Endodermal cell (in vitro differentiated cells): ENCODE results near the gene FGF12. TPM values are rescaled to one million over a fixed set of nuclear protein-coding genes. Genes with fewer than 3 reads are reported as not detected.

Source experiments
- DNase-seq: peaks from one replicate; pipeline ENCODE4 v3.0.0-alpha.2; 2017
- H3K27ac ChIP-seq: 2 replicates; pipeline ENCODE4 v1.5.1; 2013; ENCODE audit warnings: mild to moderate bottlenecking, low read depth, low read length, moderate library complexity
- H3K27me3 ChIP-seq: 2 replicates; pipeline ENCODE4 v1.6.1; 2013; ENCODE audit warnings: mild to moderate bottlenecking, low read length, moderate library complexity; ENCODE audit not compliant: insufficient read depth, control insufficient read depth, poor library complexity, severe bottlenecking
- H3K36me3 ChIP-seq: 2 replicates; pipeline ENCODE4 v1.7.0; 2013; ENCODE audit warnings: mild to moderate bottlenecking, low read length, moderate library complexity; ENCODE audit not compliant: control insufficient read depth, insufficient read depth
- H3K4me1 ChIP-seq: one replicate; pipeline ENCODE4 v1.7.0; 2013; ENCODE audit warnings: low read length; ENCODE audit not compliant: control insufficient read depth, insufficient read depth
- H3K4me3 ChIP-seq: 2 replicates; pipeline ENCODE4 v1.5.1; 2013; ENCODE audit warnings: mild to moderate bottlenecking, low read length, moderate library complexity
- H3K9ac ChIP-seq: 2 replicates; pipeline ENCODE4 v1.6.1; 2013; ENCODE audit warnings: mild to moderate bottlenecking, low read length, moderate library complexity; ENCODE audit not compliant: poor library complexity, severe bottlenecking; ENCODE audit errors: extremely low read depth
- H3K9me3 ChIP-seq: 2 replicates; pipeline ENCODE4 v1.6.1; 2013; ENCODE audit warnings: mild to moderate bottlenecking, low read length, moderate library complexity; ENCODE audit not compliant: control insufficient read depth
- H3K27ac Mint-ChIP-seq: 2 replicates; pipeline ENCODE4 v1.8.0; 2020; ENCODE audit warnings: mixed read lengths
- H3K27me3 Mint-ChIP-seq: 2 replicates; pipeline ENCODE4 v1.8.0; 2021; ENCODE audit warnings: mild to moderate bottlenecking, mixed read lengths; ENCODE audit not compliant: insufficient read depth
- H3K36me3 Mint-ChIP-seq: 2 replicates; pipeline ENCODE4 v1.8.0; 2020; ENCODE audit warnings: low read depth, mixed read lengths
- H3K4me1 Mint-ChIP-seq: 2 replicates; pipeline ENCODE4 v1.8.0; 2020; ENCODE audit warnings: mixed read lengths
- H3K4me3 Mint-ChIP-seq: 2 replicates; pipeline ENCODE4 v1.8.0; 2020; ENCODE audit warnings: mild to moderate bottlenecking, moderate library complexity, mixed read lengths
- H3K9me3 Mint-ChIP-seq: 2 replicates; pipeline ENCODE4 v1.8.0; 2020; ENCODE audit warnings: mild to moderate bottlenecking, mixed read lengths
- CTCF ChIP-seq: fragments of 200-600 bp; sonication (generic); conservative IDR thresholded peaks from 2 replicates; pipeline ENCODE4 v1.5.0; 2021; ENCODE audit warnings: antibody characterized with exemption, mild to moderate bottlenecking
- WGBS, 2 experiments: methylation state at CpG; one replicate each; pipeline versions ENCODE4 v1.1.5 to v1.1.7; 2013; ENCODE audit warnings: missing lambda C conversion rate in 2 of 2, mixed read lengths in 1 of 2; ENCODE audit not compliant: insufficient coverage in 1 of 2, insufficient read length in 1 of 2; 5-methylcytosine and 5-hydroxymethylcytosine counted together
- total RNA-seq, 2 donors: library from RNA; stranded (reverse); fragmentation: NEBNext Ultra II Directional in 1 of 2; extraction: Animal tissue kit (Norgen Biotek cat#: 25700) in 1 of 2; gene quantifications; 2 replicates in 1 of 2; 3 replicates in 1 of 2; pipeline ENCODE4 v1.2.1, GENCODE V29; 2021

FGF12 gene
- total RNA-seq, 2 donors from 2014 or later, result 22.9 to 25.2 TPM

- Mint-ChIP-seq H3K36me3 (no peaks in the 10 kb centered on the region), H3K27ac (peak overlapping the region; percentile 35), H3K4me1 (no peaks in the 10 kb centered on the region), H3K27me3 (no peaks in the 10 kb centered on the region), H3K9me3 (no peaks in the 10 kb centered on the region), H3K4me3 (no peak overlapping the region)
- no peak overlapping the region for H3K27ac ChIP-seq
- H3K36me3 ChIP-seq, result no peaks in the 10 kb centered on the region
- H3K9me3 ChIP-seq, result no peaks in the 10 kb centered on the region
- no peak overlapping the region for H3K4me3 ChIP-seq
- H3K4me1 ChIP-seq, result no peaks in the 10 kb centered on the region
- 92 to 94% methylated on average over 5 to 6 of the region's 6 CpGs for WGBS, 2 experiments
- no peak overlapping the region for H3K9ac ChIP-seq
- no peak for DNase-seq
- TF ChIP-seq CTCF, result no peak
- no peaks in the 10 kb centered on the region for H3K27me3 ChIP-seq
Measured at GRCh38 chr3:192651836-192652512, 75.4 kb downstream of the FGF12 start.

- no peak overlapping the region for H3K27ac Mint-ChIP-seq
- Histone ChIP-seq H3K4me1 (no peaks in the 10 kb centered on the region), H3K4me3 (no peak overlapping the region), H3K9me3 (no peaks in the 10 kb centered on the region), H3K27me3 (no peaks in the 10 kb centered on the region), H3K9ac (no peak overlapping the region), H3K27ac (no peak overlapping the region), H3K36me3 (no peaks in the 10 kb centered on the region)
- DNase-seq, result no peak
- WGBS, 2 experiments, result 47 to 49% methylated on average over 1 of the region's 1 CpG
- H3K4me3 Mint-ChIP-seq, result no peak overlapping the region
- H3K9me3 Mint-ChIP-seq, result no peaks in the 10 kb centered on the region
- TF ChIP-seq CTCF, result no peak
- H3K36me3 Mint-ChIP-seq, result no peaks in the 10 kb centered on the region
- no peaks in the 10 kb centered on the region for H3K4me1 Mint-ChIP-seq
- no peaks in the 10 kb centered on the region for H3K27me3 Mint-ChIP-seq
Measured at GRCh38 chr3:192645437-192645836, 81.9 kb downstream of the FGF12 start.

- H3K27me3 ChIP-seq, result no peaks in the 10 kb centered on the region
- no peaks in the 10 kb centered on the region for H3K36me3 ChIP-seq
- Mint-ChIP-seq H3K36me3 (no peaks in the 10 kb centered on the region), H3K9me3 (no peaks in the 10 kb centered on the region), H3K4me3 (no peak overlapping the region), H3K27ac (no peak overlapping the region), H3K27me3 (no peaks in the 10 kb centered on the region), H3K4me1 (no peaks in the 10 kb centered on the region)
- no peak overlapping the region for H3K27ac ChIP-seq
- TF ChIP-seq CTCF, result no peak
- 87 to 89% methylated on average over 5 of the region's 5 CpGs for WGBS, 2 experiments
- H3K4me3 ChIP-seq, result no peak overlapping the region
- no peaks in the 10 kb centered on the region for H3K9me3 ChIP-seq
- no peaks in the 10 kb centered on the region for H3K4me1 ChIP-seq
- no peak for DNase-seq
- H3K9ac ChIP-seq, result no peak overlapping the region
Measured at GRCh38 chr3:192642651-192643050, 84.7 kb downstream of the FGF12 start.
